MM.1S (cell line): ENCODE data around the gene ABRAXAS1.

Experiments used
- DNase-seq: peaks from one replicate; pipeline ENCODE4 v3.0.0-alpha.2; 2015
- H2AFZ ChIP-seq: fragments of 300-600 bp; sonication (generic); 2 replicates; pipeline ENCODE4 v1.6.0; 2016; ENCODE audit warnings: antibody characterized with exemption, low read length
- H3F3A ChIP-seq: fragments of 300-600 bp; sonication (generic); 2 replicates; pipeline ENCODE4 v1.6.1; 2016; ENCODE audit warnings: mild to moderate bottlenecking, antibody characterized with exemption, low read length, moderate library complexity, mixed read lengths; ENCODE audit not compliant: insufficient read depth
- H3K27ac ChIP-seq: fragments of 300-600 bp; sonication (generic); 2 replicates; pipeline ENCODE4 v1.5.1; 2016; ENCODE audit warnings: mild to moderate bottlenecking, low read length
- H3K27me3 ChIP-seq: fragments of 300-600 bp; sonication (generic); replicated peaks from 2 replicates; pipeline ENCODE4 v1.6.0; 2016; ENCODE audit warnings: low read length; ENCODE audit not compliant: insufficient read depth
- H3K36me3 ChIP-seq: fragments of 300-600 bp; sonication (generic); replicated peaks from 2 replicates; pipeline ENCODE4 v1.6.1; 2016; ENCODE audit warnings: mild to moderate bottlenecking, low read length, mixed read lengths; ENCODE audit not compliant: insufficient read depth
- H3K4me1 ChIP-seq: fragments of 300-600 bp; sonication (generic); 2 replicates; pipeline ENCODE4 v1.6.1; 2016; ENCODE audit warnings: low read length, mixed read lengths
- H3K4me2 ChIP-seq: fragments of 300-600 bp; sonication (generic); 2 replicates; pipeline ENCODE4 v1.6.0; 2016; ENCODE audit warnings: low read depth, low read length
- H3K4me3 ChIP-seq: fragments of 300-600 bp; sonication (generic); 2 replicates; pipeline ENCODE4 v1.5.1; 2016; ENCODE audit warnings: low read length, mixed read lengths
- H3K79me2 ChIP-seq: fragments of 300-600 bp; sonication (generic); 2 replicates; pipeline ENCODE4 v1.6.1; 2016; ENCODE audit warnings: mixed run types, low read length, mixed read lengths
- H3K9ac ChIP-seq: fragments of 300-600 bp; sonication (generic); 2 replicates; pipeline ENCODE4 v1.6.1; 2016; ENCODE audit warnings: low read length, mixed read lengths
- H3K9me2 ChIP-seq: fragments of 300-600 bp; sonication (generic); replicated peaks from 2 replicates; pipeline ENCODE4 v1.6.1; 2016; ENCODE audit warnings: mild to moderate bottlenecking, low read length, mixed read lengths; ENCODE audit not compliant: insufficient read depth
- H3K9me3 ChIP-seq: fragments of 300-600 bp; sonication (generic); replicated peaks from 2 replicates; pipeline ENCODE4 v1.6.1; 2016; ENCODE audit warnings: mild to moderate bottlenecking, low read length, mixed read lengths; ENCODE audit not compliant: insufficient read depth
- H4K20me1 ChIP-seq: fragments of 300-600 bp; sonication (generic); 2 replicates; pipeline ENCODE4 v1.6.1; 2016; ENCODE audit warnings: mild to moderate bottlenecking, low read length, moderate library complexity, mixed read lengths; ENCODE audit not compliant: insufficient read depth
- CTCF ChIP-seq: fragments of 300-600 bp; sonication (generic); IDR thresholded peaks from 2 replicates; pipeline ENCODE4 v1.5.1; 2016; ENCODE audit warnings: antibody characterized with exemption, low read length, mixed read lengths
- EZH2 ChIP-seq: fragments of 300-600 bp; sonication (generic); optimal IDR thresholded peaks from 2 replicates; pipeline ENCODE3; 2017; ENCODE audit warnings: low read depth, mild to moderate bottlenecking, antibody characterized with exemption, low read length, mixed read lengths
- EZH2phosphoT487 ChIP-seq: fragments of 300-600 bp; sonication (generic); IDR thresholded peaks from 2 replicates; pipeline ENCODE4 v1.6.1; 2018; ENCODE audit warnings: antibody characterized with exemption, low read length

Gene ABRAXAS1

GRCh38 chr4:83413676-83414075, 71.2 kb downstream of the ABRAXAS1 start:
- Histone ChIP-seq H3K9me2 (no peaks in the 10 kb centered on the region), H3K4me3 (no peak overlapping the region), H3K4me2 (no peak overlapping the region), H3K36me3 (no peaks in the 10 kb centered on the region; the same call in 1 of the 2 replicates), H3K27ac (no peak overlapping the region), H2AFZ (no peak overlapping the region), H4K20me1 (no peaks in the 10 kb centered on the region), H3K79me2 (no peaks in the 10 kb centered on the region), H3F3A (no peaks in the 10 kb centered on the region), H3K4me1 (no peaks in the 10 kb centered on the region), H3K27me3 (no peaks in the 10 kb centered on the region), H3K9ac (no peak overlapping the region), H3K9me3 (no peaks in the 10 kb centered on the region)
- no peak for DNase-seq
- no peak for TF ChIP-seq EZH2phosphoT487
- TF ChIP-seq EZH2: no peak
- no peak for TF ChIP-seq CTCF
